HG02588 (cell line): ENCODE measurements around the gene KPNA1.
"Not testable (repeated sequence)": the region's sequence is repeated elsewhere in the genome, so short reads cannot be mapped to it uniquely, and the experiment has no call there.

ENCODE experiments used
- ATAC-seq: cut with Tn5 transposase; IDR thresholded peaks from one replicate; pipeline ENCODE4 v1.9.1; 2021; ENCODE audit warnings: mild to moderate bottlenecking, moderate library complexity; ENCODE audit not compliant: unreplicated experiment

Gene KPNA1

GRCh38 chr3:122523317-122523716 lies 8.6 kb upstream of the KPNA1 start:
- ATAC-seq = no peak

- ATAC-seq = no peak
These were observed 6.1 kb upstream of the KPNA1 start for GRCh38 chr3:122520861-122521260.

GRCh38 chr3:122519693-122520092 lies 5.0 kb upstream of the KPNA1 start:
- ATAC-seq = no peak

GRCh38 chr3:122516846-122517360 lies 2.2 kb upstream of the KPNA1 start:
- no peak for ATAC-seq

- ATAC-seq = no peak
These were observed 1.1 kb upstream of the KPNA1 start for GRCh38 chr3:122515870-122516269.

- no peak for ATAC-seq
These were observed 305 bp upstream of the KPNA1 start for GRCh38 chr3:122515020-122515468.

GRCh38 chr3:122513386-122514122 lies 1.2 kb downstream of the KPNA1 start:
- no peak for ATAC-seq

GRCh38 chr3:122512284-122512683 lies 2.5 kb downstream of the KPNA1 start:
- ATAC-seq = no peak

- no peak for ATAC-seq
These were observed 3.7 kb downstream of the KPNA1 start for GRCh38 chr3:122510878-122511535.

GRCh38 chr3:122508944-122509343 lies 5.8 kb downstream of the KPNA1 start:
- ATAC-seq = not testable (repeated sequence)

GRCh38 chr3:122508135-122508914 lies 6.4 kb downstream of the KPNA1 start:
- no peak for ATAC-seq

GRCh38 chr3:122506450-122506849 lies 8.3 kb downstream of the KPNA1 start:
- no peak for ATAC-seq

GRCh38 chr3:122505676-122506075 lies 9.1 kb downstream of the KPNA1 start:
- ATAC-seq = no peak

GRCh38 chr3:122502941-122503340 lies 11.8 kb downstream of the KPNA1 start:
- ATAC-seq = no peak

- ATAC-seq = no peak
These were observed 12.6 kb downstream of the KPNA1 start for GRCh38 chr3:122502139-122502538.

- not testable (repeated sequence) for ATAC-seq
These were observed 13.8 kb downstream of the KPNA1 start for GRCh38 chr3:122500964-122501363.

- ATAC-seq = no peak
These were observed 16.6 kb downstream of the KPNA1 start for GRCh38 chr3:122498152-122498551.

GRCh38 chr3:122497425-122497824 lies 17.3 kb downstream of the KPNA1 start:
- ATAC-seq = peak; percentile 93

- no peak for ATAC-seq
These were observed 18.2 kb downstream of the KPNA1 start for GRCh38 chr3:122496508-122496907.

- ATAC-seq = no peak
These were observed 21.4 kb downstream of the KPNA1 start for GRCh38 chr3:122493296-122493695.

GRCh38 chr3:122488262-122488973 lies 26.3 kb downstream of the KPNA1 start:
- no peak for ATAC-seq
